CD4-positive, alpha-beta T cell treated with Interleukin-17A for 1 hour (primary cell): ENCODE measurements around the gene GRPR.

Experiments
- DNase-seq: peaks from one replicate; pipeline ENCODE4 v3.0.0-alpha.2; 2020

GRPR gene

GRCh38 chrX:16186380-16187007 lies 63.1 kb downstream of the GRPR start:
- no peak for DNase-seq

GRCh38 chrX:16187024-16187760 lies 63.8 kb downstream of the GRPR start:
- DNase-seq: no peak

GRCh38 chrX:16188687-16189086 lies 65.3 kb downstream of the GRPR start:
- DNase-seq: no peak

DNA sequence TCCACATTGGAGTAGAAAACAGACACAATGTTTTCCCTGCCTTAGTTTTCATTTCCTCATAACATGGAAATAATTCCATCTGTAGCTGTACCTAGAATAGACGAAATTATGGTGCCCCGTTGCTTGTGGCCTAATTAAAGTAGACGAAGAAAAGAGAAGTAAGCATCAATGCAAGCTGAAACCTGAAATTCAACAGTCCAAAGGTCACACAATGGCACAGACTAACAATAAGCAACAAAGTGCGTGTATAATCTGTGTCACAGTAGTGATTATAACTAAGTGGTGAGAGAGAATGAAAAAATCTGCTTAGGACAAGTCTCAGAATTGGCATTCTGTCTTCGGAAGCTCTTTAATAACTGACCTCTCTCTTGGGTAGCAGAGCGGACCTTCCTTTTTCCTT lies 68.2 kb downstream of the GRPR start:
- DNase-seq: no peak

GRCh38 chrX:16196829-16197228 lies 73.5 kb downstream of the GRPR start:
- DNase-seq: no peak

GRCh38 chrX:16199343-16199742 lies 76.0 kb downstream of the GRPR start:
- no peak for DNase-seq

GRCh38 chrX:16202943-16203342 lies 79.6 kb downstream of the GRPR start:
- no peak for DNase-seq
